HG03045 (cell line): Measurements from ENCODE around the gene MNX1.

Experiments
- ATAC-seq: cut with Tn5 transposase; IDR thresholded peaks from one replicate; pipeline ENCODE4 v1.9.1; 2021; ENCODE audit warnings: mild to moderate bottlenecking, moderate library complexity; ENCODE audit not compliant: unreplicated experiment

MNX1 gene

DNA sequence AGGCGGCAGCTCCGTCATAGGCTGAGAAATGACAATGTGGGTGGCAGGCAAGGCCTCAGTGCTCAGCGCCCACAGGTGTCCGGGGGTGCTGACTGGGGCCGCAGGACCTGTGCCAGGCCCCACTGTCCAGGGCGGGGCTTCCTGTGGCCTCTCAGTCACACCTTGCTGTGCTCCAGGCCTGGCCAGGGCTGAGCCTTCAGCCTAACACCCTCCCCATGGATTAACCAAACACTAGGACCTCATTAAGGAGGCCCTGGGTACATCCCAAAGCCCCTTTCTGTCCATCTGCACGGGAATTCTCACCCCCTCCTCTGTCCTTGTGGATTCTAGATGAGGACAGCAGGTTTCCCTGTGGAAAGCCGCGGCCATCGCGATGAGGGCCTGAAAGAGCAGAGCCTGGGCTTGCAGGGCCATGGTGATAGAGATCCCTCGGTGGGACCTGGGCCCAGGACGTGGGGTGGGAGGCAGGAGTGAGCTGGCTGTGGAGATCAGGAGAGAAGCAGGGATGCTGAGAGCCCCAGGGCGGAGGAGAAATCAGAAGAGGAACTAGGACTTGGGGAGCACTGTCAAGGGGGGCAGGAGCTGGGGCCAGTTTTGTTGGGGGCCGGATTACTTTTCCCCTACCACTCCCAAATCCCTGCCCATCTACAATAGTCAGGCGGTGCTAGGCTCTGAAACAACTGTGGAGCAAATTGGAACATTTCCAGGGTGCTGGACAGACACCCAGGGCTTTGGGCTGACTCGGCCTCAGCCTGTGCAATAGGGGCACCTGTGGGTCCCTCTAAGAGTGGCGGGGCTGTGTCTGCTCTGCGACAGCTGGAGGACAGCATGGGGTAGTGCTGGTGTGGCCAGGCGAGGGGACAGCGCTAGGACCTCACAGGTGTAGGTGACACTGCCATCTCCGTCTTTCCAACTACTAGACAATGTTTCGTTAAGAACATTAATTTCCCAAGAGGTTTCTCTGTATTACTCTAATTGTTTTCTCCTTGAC is 23.3 kb upstream of the MNX1 start:
- no peak for ATAC-seq

DNA sequence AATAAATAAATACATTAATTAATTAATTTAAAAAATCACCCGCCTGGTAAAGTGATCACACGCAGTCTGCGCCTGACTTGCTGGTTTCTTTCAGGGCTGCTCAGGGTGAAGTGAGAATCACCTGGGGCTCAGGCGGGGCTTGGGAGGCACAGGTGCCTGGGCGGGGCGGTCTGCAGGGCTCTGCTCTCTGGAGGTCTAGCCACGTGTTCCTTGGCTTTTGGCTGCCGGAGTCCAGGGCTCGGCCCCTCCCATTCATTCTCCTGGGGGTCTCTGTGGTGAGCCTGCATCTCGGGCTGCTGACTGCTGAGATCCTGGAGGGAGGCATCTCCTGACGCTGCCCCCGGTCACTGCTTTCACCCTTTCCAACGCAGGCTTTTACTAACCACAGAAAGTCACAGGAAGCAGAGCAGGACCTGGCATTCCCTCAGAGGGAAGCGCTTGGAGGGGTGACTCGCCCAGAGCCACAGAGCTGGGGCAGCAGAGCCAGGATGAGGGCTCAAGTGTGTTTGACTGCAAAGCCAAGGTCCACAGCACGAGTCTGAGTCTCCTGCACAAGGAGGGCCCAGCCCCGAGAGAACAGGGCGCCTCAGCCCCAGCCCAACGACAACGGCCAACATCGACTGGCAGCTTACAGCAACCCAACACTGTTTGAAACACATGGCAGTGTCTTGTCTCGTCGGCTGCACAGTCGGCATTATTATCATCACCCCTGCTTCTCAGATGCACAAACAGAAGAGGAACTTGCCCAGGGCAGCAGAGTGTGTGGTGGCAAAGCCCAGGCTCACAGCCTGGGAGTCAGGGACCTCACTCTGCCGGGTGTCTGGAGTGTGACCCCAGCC is 22.4 kb upstream of the MNX1 start:
- no peak for ATAC-seq

DNA sequence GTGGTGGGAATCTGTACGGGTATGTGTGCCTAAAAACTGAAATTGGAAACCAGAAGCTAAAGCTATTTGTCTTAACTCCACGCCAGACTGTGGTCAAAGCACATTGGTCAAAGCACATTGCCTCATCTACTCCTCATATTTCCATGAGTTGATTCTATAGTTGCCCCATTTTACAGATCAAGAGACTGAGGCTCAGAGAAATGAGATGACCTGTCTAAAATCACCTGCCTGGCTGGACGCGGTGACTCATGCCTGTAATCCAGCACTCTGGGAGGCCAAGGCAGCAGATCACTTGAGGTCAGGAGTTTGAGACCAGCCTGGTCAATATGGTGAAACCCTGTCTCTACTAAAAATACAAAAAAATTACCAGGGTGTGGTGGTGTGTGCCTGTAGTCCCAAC is 21.7 kb upstream of the MNX1 start:
- no peak for ATAC-seq

DNA sequence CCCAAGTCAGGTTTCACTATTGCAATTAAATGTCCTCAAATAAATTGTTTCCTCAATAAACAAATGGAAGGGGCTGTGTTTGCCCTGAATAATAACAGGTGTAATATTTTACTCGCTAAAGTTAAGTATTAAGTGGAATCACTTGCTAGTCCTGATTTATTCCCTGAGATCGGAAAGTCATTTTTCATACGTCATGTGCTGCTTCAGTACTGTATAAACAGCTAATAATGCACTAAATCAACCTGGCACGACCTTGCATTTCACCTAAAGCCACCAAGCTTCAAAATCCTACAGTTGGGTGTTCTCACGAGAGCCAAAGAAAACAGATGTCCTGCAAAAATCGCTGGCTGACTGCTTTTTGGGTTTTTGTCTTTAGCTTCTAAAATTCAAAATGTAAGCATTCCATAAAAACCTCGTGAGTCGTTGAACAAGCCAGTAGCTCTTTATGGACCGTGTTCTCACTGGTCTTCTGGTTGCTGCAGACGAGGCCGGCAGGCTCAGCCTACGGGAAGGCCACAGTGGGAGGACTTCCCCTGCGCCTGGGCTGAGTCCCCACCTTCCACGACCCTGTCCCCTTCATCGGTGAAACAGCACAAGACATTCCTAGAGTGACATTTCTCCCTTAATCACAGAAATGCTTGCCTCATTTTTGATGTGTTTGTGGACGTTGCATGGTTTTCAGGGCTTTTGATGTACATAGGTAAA is 17.9 kb upstream of the MNX1 start:
- no peak for ATAC-seq

DNA sequence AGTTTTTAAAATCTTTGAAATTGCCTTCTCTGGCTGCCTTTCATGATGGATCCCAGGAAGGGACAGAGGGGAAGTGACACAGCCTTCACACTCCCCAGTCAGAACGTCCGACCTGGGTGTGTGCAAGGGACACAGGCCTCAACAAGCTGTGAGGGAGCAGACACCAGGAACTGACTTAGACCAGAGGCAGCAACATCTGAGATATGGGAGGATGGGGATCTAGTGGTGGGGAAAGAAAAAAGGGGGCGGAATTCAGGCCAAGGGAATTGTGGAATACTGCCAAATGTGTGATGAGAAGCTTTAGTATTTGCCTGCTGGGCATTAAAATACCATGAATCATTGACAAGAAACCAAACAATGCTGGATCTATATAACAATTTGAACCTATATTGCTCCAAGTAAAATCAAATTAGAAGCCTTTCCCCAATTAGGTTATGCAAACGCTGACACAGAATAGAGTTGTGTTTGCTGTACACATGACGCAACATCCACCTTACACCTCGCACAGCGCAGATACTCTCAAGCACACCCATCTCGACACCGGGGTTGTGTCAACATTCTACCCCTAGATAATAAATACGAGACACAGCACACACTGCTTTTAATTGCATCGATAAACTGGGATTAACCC is 17.2 kb upstream of the MNX1 start:
- no peak for ATAC-seq

DNA sequence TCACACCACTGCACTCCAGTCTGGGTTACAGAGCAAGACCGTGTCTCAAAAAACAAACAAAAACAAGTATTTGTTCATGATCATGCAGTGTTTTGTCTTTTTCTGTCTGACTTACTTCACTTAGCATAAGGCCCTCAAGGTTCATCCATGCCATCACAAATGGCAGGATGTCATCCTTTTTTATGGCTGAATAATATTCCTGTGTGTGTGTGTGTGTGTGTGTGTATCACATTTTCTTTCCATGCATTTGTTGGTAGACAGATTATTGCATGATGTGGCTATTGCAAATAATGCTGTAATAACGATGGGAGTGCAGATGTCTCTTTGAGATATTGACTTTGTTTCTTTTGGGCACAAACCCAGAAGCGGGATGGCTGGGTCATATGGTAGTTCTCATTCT is 14.3 kb upstream of the MNX1 start:
- ATAC-seq: no peak

DNA sequence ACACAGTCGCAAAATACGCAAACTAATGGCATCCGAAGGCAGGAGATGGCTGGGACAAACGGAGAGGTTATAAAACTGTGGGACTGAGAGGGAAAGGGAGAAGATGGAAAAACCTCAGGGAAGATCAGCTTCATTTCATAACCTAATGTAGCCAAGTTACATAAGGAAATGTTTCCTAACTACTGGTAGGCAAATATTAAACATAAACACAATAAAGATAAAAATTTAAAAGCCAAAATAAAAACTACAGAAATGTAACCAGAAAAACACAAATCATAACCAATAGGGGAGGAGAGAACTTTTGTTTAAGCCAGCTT is 13.1 kb upstream of the MNX1 start:
- ATAC-seq: no peak

DNA sequence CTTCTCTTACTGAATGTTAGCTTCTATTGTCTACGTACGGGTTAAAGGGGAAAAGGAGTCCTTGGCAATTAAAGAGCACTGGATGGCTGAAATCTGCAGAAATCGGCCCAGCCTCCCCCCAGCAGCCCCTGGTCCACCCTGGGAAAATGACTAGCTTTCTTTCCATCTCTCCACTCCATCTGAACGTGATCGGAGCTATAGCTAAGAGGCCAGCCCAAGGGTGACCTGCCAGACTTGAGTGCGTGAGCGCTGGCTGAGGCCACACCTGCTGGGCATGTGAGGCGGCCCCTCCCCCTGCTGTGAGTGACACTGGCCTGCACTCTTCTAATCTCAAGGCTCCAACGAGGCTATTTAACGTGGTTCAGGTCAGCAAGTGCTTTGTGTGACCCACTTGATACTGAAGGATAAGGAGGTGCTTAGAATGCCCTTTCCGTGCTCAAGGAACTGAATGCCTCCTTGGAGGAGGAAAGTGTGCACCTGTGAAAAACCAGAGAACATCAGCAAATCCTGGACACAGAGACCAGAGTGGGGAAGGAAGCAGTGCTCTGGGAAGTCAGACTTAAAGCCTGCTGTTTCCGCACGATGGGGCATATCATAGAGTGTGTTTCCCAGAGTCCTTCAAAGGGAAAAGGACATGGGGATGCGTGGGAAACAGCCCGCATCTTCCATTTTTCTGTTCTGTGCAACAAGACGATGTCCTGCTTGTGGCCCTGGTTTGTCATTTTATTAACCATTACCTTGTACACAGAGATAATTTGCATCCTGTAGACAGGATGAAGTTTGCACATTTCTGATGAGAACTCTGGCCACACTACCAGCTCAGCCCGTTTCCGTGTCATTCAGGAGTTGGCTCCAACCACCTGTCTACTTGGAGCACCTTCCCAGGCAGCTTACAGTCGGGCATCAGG is 12.5 kb upstream of the MNX1 start:
- no peak for ATAC-seq

DNA sequence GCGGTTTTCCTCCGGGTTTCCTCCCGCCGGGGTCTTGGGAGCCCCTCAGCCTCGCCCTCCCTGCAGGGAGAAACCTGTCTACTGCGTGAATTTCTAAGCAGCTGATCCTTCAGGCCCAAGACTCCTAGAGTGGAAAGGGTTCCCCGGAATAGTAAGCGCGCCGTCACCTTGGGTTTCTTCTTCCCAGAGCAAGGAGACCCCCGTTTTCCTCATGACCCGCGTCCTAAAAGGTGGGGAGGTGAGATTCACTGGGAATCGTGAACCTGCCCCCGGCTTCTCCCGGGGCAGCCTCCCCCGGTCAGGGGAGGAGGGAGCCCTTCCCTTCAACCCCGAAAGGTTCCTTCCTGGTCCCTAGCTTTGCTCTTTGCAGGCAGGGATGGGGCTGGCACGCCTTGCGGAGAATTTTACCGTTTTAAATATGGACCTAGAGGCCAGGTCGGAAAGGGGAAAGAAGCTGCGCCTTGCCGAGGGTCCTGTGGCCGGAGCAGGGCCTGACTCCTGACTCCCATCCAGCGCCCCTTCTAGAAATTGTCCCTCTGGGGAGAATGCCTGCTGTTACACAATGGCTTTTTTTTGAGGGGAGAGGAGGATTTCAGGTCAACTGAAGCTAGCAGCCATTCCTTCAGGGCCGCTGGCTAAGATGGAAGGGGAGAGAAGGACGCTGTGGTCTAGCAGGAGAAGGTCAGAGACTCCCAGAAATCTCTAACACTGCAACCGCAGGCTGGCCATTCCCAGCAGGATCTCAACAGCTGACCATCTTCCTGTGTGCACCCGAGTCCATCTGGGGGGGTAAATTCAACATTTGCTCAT is 11.6 kb upstream of the MNX1 start:
- ATAC-seq: no peak

DNA sequence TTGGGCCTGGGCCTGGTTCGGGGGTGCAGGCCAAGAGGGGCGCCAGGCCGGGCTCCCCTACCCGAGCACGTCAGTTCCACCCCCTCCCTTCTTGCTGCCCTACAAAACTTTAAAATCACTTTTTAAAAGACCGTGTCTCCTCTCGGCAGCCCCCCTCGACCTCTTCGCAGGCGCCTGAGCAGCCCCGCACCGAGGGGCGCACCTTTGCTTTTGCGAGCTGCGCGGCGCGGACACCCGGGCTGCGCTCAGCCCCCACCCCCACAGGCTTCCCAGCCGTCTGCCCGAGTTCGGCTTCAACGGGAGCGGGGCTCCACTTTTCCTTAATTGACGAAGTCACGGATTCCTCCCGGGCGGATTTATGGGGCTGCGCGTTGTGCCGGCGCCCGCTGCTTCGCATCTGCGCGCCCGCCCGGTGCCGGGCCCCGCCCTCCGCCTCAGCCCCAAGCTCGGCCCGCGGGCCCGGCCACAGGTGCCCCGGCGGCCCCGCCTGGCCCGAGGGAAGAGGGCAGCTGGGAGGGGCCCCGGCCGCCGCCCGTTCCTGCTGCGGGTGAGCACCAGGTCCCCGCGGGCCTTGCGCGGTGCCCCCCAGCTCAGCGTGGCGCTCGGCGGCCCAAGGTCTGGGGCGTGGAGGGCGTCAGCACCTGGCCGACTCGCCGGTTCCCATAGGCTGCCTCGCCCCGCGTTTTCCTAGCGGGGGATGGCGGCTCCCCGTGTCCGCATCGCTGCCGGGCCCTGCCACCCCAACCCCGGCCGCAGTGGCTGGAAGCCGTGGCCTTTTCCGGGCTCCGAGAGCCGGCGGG is 10.8 kb upstream of the MNX1 start:
- ATAC-seq: no peak

DNA sequence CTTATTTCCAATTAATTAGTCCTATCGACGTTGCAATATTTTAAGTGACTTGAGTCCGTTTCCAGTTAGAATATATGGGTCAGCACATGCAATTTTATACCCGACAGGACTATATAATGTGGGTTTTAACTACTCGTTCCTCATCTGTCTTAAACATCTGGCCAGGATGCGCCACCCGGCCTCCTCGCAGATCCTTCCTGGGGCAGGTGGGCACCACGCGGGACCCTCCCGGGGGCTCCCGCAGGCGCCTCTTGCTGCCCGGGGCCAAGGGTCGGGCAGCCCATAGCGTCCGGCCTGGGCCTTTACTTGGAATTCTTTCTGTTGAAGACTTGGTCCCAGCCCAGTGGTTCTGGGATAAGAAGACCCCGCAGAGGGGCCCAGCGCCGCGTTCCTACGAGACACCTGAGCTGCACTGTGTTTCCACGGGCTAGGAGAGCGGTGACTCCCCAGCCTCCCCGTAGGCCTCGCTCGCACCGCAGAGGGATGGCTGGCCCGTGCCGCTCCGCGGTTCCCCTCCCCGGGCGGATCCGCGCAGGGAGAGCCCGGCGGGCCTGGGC is 10.1 kb upstream of the MNX1 start:
- ATAC-seq: no peak

DNA sequence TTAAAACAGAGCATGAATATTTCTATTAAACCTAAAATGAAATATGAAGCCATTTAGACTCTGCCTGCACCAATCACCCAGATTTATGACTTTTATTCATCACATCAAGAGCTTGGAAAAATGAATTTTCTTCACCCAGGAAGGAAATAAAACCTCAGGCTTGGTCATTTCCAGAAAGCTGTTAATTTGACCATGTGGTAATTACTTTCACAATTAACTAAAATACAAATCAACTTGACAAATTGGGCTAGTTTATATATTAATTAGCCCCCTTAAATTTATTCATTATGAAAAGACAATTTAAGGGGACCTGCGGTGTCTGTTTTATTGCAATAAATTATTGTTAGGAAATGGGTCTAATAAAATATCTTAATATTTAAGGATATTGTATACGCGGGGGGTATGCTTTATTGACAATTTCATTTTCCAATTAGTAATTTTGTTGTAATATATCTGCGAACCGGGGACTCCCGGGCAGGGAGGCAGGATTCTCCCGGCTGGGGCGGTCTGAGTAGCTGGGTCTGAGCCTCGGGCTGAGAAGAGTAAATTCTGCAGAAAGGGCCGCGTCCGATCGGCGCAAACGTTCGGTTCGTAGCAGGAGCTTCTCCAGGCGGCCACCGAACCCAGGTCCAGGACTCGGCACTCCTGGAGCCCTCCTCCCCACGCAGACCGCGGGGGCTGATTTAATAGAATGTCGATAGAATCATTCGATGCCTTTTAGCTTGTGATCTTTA is 9.4 kb upstream of the MNX1 start:
- ATAC-seq: no peak

DNA sequence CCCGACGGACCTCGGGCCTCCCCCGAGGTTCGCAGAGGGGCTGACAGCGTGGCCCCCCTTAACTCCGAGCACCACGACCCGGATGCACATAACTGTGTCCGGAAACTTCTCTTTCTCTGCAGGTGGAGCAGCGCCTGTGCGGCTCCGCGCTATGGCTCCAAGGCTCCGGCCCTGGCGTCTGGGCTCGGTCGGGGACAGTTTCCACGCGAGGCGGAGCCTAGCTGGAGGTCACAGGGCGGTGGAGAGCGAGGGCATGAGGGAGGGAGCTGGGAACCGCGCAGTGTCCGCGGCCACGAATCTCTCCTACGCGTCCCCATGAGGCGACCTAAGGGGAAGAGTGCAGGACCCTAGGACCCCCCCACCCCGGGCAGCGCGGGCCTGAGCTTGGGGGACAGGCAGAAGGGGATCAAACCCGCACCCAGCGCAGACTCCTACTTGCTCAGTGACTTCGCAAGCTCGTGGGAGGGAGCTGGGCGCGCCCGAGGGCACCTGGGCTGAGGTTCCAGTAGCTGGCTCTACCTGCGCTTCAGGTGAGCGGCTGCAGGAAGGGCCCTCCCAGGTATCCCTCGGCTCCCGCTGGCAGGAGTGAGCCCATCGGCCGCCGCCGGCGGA is 8.6 kb upstream of the MNX1 start:
- ATAC-seq: no peak

DNA sequence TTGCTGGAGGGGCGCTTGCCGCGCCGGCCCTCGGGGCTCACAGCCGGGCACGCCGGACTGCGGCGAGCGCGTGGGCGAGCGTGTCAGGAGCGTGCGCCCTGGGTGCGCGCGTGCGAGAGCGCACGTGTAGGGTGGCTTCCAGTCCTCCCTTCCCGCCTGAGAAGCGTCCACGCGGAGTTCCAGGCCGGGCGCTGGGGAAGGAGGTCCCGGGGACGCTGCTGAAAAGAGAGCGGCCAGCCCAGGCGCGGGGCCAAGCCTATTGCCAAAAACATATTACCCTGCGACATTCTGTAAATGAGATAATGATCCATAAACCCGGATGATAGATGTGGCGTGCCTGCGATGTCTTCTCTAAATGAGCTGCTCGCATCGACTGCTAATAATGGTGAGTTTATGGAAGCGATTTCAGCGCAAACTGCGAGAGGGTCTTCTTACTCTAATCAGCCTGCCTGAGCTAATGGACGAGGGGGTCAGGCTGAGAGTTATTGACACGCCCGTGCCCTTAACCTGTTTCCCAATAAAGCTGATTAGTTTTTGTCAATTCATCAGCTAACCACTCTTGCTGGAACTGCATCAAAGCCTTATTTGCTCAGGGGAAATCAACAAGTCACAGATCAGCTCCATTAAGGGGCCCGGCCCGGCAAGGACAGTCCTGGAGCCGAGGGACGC is 8.0 kb upstream of the MNX1 start:
- no peak for ATAC-seq

DNA sequence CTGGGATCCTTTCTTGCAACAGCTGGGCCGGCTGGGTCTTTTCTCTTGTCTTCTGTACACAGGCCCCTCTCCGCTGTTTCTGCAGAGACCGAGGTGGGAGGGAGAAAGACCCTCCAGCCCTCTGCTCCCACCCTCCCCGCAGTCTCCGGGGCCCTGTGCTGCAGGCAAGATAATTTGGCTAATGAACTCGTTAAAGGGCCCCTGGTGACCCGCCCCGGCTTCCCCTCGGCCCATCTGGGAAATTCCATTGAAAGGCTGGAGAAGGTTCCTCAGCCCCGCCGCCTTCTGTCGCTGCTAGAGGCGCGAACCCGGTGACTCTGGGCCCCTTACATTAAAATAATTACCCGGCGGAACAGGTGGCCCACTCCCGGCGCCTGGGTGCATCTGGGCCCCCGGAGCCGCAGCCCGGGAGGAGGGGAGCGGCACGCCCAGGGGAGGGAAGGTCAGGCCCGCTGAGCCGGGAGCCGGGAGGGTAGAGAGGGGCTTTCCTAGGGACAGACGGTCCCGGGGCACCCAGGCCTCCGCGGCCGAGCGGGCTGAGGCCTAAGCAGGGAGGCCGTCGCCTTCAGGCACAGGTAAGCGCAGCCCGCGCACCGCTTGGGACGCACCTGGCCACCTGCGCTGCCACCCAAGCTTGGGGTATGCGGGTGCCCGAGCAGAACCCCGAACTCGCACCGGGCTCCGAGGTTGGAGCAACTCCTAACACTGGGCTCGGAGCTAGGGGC is 7.3 kb upstream of the MNX1 start:
- ATAC-seq: no peak

DNA sequence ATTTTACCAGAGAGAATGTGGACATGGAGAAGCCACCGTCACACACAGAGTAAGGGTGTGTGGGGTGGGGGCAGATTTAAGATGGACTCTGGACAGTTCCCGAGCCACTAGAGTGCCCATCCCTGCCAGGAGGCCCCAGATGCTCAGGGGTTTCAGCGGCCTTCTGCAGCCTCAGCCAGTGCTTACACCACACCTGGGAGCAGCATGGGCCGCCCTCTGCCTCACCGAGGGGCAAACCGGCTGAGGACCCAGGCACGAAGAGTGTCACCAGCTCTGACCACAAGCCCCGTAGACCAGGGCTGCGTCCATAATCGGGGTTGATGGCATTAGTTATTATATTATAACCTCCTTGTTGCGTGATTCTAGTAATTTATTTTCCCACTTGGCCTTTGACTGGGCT is 6.7 kb upstream of the MNX1 start:
- ATAC-seq: no peak
